ENCODE results near the gene LPP.
A peak's percentile ranks its signal among the peaks of the same experiment; 100 is the strongest.

Gene LPP

DNA sequence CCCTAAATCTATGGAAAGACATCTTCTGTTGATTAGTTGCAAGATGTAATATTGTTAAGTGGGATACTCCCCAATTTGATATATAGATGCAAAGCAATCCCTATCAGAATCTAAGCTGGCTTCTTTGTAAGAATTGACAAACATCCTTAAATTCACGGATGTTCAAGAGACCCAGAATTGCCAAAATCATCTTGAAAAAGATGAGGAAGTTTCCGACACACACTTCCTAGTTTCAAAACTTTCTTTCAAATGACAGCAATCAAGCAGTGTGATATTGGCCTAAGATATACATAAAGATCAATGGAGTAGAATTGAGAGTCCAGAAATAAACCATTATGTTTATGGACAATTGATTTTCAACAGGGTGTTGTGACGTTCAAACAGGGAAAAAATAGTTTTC lies 383.6 kb downstream of the LPP start:
- DNase-seq (ENCODE audit: low read depth in 2 of 2, low spot score in 1 of 2), result no peak

DNA sequence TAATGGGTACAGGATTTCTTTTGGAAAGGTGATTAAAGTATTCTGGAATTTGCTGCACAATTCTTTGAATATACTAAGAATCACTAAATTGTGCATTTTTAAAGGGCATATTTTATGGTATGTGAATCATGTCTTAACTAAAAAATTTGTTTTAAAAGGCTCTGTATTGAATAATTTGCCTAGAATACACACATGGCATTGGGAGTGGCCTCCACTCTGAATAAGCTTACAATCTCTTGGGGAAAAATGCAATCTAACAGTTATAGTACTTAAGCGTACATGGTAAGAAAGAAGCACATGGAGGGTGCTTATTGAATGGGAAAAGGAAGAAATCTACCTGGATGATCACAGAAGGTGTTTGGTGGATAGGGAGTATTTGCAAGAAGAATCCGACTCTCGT lies 385.1 kb downstream of the LPP start:
- DNase-seq (ENCODE audit: low read depth in 2 of 2, low spot score in 1 of 2), result no peak

DNA sequence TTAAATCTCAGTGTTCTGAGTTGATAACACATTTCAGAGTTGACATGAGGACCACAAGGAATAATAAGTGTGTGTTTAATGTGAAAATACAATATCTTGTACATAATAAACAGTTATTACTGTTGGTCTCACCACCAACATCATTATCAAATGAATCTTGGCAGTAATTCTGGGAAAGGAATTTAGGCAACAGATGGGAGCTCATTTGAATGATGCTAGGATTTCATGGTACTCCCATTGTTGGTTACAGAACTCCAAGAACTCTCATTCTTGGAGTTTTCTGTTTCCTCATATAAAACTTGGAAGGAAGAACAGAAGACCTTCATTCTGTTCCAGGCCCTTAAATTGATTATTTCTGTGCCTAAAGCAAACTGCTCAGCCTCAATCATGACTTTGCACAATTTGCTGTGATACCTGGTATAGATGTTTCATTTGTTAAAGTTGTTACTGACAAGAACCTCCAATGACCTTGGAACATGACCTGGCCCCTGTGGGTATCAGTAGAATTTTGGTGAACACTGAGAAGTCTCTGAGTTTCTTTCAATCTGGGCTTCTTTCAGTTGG lies 385.8 kb downstream of the LPP start:
- DNase-seq (ENCODE audit: low read depth in 2 of 2, low spot score in 1 of 2), result no peak

DNA sequence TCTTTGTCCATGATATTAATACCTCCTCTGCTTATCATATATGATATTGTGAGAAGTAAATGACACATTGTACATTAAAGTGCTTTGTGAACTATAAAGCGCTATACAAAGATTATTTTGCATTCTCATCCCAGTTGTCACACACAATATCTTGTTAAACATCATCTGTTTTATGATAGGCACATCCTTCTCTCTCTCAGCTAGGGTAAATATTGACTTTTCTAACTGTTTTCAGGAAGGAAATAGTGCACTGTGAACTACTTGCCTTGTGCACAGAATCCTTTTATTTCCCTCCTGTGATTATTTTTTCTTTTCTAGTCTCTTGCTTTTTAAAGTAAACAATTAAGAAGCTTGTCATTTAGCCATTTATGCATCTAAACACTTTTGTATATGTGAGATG lies 388.2 kb downstream of the LPP start:
- no peak for DNase-seq (ENCODE audit: low read depth in 2 of 2, low spot score in 1 of 2)

DNA sequence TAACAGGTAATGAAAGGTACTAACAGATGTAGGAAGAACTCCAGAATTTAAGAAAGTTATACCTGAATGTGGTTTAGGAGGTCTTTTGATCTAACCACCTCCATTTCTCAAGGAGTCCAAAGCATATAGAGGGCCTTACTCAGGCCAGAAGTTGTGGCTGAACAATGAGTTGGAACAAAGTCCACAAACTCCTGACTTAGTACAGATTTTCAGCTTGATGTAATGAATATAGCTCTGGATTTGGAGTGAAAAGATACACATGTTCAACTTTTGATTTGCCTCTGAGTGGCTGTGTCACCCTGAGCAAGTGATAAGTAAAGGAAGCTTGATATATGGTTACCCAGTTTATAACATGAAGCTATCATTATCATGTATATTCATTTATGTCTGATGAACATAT lies 390.1 kb downstream of the LPP start:
- DNase-seq (ENCODE audit: low read depth in 2 of 2, low spot score in 1 of 2), result no peak

DNA sequence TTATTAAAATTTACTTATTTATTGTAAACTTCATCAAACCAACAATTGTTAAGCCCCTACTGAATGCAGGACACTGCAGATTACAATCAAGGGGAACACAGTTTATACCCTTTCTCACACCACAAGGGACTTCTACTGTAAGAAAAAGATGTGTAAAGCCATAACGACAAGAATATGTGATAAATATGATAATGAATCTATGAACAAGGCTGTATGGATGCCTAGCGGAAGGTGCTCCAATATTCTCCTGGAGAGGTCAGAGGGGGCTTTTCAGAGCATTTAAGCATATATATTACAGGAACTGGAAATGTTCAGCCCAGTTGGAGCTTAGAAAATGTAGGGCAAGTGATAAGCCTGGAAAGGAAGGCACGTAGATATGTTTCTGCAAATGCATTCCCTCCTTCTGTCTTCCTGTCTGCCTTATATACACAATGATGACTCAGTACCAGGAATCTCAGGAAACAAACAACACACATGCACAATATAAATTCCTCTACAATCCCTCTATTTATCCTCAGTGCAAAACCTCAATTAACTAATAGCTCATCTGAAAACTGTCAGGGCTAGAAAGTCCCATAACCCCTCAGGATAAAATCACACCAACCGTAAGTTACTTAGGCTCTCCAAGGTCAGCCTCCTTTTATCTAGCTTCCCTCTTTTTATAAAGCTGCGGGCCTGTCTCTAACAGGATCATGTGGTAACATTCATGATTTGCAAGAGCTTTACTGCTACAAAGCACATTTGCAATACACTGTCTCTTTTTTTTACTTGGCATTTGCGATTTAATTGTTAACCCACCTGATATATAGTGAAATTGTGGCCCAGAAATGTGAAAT lies 393.1 kb downstream of the LPP start:
- no peak for DNase-seq (ENCODE audit: low read depth in 2 of 2, low spot score in 1 of 2)

DNA sequence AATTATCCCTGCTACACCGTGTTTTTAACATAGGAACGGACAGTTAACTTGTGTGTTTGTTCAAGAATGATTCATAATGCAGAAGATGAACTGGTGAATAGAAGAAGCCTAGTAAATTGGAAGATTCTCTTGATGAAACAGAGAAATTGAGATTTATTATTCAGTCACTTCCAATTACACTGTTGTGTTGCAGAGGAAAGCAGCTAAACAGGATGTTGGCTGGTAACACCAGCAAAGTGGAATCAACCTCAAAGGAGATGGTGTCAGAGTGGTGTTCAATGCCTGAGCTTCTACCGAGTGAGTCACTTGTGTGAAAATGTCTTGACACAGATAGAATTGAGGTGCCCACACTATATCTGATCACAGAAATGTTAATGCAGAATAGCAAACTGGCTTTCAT lies 399.6 kb downstream of the LPP start:
- peak; percentile 3 to 19 for DNase-seq (ENCODE audit: low read depth in 2 of 2, low spot score in 1 of 2)

DNA sequence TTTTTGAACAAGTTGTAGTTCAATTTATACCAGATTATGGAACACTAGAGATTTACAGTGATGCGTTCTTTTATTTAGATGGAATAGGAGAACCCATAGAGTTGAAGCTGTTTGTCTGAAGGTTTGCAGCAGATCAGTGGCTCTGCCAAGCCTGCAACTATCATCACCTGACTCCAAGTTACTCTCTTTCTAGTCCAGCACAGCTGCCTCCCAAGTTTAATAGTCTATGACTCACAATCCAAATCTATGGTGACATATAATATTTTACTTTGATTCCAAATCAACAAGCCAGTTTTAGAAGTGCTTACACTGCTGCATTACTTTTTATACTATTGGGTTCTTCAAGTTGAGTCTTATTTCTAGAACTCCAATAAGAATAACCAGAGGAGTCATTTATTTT lies 400.4 kb downstream of the LPP start:
- no peak for DNase-seq (ENCODE audit: low read depth in 2 of 2, low spot score in 1 of 2)

DNA sequence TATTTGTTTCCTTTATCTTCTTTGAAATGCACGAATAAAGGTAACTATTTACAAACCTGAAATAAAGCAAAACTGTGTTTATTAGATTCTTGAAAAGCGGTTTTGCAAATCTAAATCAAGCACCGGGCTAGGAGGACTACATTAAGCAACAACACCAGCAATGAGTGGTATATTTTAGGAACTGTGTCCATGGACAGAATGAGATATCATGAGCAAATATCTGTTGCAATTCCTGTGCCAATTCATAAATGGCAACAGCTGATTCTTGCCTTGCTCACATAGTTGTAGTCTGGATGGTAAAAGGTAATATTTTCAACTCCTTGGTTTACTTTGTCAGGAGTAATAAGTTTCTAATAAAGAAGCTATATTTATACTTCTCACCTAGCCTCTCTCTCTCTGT lies 403.3 kb downstream of the LPP start:
- no peak for DNase-seq (ENCODE audit: low read depth in 2 of 2, low spot score in 1 of 2)

DNA sequence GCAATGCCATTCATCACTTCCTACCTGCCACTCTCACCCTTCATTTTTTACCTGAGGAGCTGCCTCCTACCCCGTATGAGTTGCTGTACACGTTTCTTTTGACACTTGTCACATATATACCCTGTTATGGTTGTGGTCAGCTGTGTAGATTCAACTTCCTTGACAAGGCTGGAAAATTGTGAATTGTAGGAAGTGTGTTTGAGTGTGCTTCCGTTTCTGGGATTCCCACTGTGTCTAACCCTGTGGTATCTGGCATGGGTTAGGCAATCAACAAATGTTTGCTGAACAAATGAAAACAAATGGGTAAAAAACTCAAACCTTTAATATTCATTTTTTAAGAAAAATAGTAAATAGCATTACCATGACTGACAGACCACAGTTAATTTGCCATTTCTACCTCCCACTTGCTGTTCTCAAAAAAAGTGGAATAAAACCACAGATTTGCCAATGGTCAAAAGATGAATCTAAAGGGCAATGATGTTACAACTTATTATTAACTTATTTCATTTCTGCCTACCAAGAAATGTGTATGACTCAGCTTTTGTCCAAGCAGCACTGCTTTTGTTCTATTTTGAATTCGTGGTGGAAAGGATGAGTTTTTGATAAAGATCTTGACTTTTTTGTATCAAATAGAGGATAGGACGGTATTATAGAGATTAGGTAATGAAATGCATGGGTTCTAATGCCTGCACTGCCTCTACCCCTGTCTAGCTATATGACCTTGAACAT lies 404.6 kb downstream of the LPP start:
- no peak for DNase-seq (ENCODE audit: low read depth in 2 of 2, low spot score in 1 of 2)

DNA sequence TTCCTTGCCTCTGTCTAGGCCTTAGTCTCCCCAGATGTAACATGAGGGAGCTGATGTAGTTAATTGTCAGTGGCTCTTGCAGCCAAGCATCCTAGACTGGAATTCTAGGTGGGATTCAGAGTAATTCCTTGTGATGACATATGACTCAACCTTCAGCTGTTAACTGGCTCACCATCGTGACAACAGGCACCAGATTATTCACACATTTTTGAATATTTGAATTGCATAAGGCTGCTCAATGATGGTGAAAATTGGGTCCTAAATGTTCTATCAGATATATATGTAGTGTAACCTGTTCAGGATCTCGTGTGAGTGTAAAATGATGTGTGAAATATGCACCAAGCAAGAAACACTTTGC lies 405.1 kb downstream of the LPP start:
- no peak for DNase-seq (ENCODE audit: low read depth in 2 of 2, low spot score in 1 of 2)

DNA sequence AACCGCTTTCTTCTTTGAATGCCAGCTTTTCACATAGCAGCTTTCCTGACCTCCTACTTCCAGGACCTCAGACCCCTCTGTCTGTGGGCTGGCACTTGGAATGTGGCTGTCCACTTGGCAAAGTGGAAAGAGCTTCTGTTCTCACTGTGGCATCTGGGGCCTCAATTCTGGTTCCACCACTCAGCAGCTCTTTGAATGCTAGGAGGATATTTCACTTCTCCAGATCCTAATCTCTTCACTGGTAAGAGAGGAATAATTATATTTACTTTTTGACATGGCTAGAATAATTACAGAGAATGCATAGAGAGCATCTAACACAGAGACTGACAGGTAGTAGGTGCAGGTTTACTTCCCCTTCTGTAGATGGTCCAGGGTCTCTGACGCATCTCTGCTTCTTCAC lies 405.9 kb downstream of the LPP start:
- no peak for DNase-seq (ENCODE audit: low read depth in 2 of 2, low spot score in 1 of 2)

DNA sequence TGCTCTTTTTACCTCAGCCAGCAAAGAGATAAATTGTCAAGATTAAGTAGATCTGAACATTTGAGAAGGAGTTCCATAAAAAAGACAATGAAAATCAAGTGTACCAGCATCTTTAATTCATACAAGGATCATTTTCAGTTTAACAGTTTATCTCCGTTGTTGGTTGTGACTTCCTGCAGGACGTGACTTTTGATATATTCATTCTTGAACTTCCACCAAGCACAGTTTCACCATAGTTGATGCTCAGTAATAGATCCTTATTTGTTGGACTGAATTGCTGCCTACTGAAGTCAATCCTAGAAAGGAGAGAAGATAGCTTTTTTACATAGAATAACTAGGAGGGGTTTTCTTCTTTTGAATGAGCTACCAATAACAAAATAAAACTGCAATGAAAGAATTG lies 408.2 kb downstream of the LPP start:
- no peak for DNase-seq (ENCODE audit: low read depth in 2 of 2, low spot score in 1 of 2)

DNA sequence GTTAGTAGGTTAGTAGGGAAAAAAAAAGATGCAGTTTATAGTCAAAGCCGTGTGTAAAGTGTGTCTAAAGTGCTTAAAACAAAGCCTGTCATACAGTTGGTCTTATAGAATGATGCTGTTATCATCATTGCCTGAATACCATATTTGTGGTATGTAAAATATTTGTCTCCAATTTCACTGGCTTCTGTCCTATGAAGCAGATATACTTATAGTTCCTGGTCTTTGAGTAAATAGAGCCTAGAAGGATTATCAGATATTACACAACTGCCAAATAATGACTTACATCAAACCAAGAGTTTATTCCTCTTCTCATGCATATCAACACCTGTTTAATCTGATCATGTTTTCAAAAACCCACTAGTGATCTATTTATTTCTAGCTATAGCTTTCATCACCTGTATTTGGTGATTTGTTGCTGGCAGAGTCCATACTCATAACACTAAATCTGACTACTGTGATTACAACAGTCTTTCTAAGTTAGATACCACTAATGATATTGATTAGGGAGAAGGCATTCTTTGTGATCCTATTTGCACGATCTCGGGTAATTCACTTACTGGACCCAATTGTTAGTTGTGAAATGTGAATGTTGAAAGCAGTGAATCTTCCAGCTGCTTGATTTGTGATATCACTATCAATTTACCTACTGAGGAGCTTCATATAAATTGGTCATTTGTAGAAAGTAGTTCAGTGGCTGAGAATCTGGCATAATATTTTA lies 413.7 kb downstream of the LPP start:
- no peak for DNase-seq (ENCODE audit: low read depth in 2 of 2, low spot score in 1 of 2)

DNA sequence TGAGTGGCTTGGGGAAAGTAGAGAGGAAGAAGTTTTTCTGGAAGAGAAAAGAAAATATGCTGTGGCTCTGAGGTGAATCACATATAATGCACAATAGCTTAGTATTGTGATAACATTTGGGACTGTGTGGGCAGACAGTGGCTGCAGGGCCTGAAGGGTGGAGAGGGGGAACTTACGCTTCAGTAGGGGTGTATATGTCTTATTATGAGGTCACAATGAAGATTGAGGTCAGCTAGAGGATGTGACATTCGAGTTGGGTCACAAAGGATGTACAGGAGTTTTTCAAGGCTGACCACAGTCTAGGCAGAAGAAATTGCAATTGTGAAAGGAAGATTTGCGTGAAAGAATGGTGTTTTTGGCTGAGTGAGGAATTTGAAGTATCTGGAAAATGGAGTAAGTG lies 414.8 kb downstream of the LPP start:
- no peak for DNase-seq (ENCODE audit: low read depth in 2 of 2, low spot score in 1 of 2)

DNA sequence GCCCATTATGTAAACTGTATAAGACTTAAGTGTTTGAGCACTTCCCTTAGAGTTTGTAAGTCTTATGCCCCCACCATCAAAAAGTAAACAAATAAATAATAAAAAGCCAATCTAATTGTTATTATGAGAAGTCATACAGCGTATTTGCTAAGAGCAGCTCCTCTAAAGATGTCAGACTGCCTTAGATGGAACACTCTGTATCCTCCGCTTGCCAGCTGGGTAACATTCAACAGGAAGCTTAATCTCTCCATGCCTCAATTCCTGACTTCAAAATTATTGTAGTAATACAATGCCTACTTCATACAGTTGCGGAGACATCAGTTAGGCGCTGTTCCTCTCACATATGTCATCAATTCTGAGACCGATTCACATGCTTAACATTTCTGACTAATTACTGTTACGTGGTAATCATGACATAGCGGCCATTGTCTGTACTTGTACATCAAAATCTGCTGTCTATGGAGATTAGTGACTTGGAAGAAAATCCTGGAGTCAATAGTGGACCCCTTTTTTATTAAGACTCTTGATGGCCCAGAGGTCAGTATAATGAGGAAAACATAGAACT lies 417.7 kb downstream of the LPP start:
- DNase-seq (ENCODE audit: low read depth in 2 of 2, low spot score in 1 of 2), result no peak

DNA sequence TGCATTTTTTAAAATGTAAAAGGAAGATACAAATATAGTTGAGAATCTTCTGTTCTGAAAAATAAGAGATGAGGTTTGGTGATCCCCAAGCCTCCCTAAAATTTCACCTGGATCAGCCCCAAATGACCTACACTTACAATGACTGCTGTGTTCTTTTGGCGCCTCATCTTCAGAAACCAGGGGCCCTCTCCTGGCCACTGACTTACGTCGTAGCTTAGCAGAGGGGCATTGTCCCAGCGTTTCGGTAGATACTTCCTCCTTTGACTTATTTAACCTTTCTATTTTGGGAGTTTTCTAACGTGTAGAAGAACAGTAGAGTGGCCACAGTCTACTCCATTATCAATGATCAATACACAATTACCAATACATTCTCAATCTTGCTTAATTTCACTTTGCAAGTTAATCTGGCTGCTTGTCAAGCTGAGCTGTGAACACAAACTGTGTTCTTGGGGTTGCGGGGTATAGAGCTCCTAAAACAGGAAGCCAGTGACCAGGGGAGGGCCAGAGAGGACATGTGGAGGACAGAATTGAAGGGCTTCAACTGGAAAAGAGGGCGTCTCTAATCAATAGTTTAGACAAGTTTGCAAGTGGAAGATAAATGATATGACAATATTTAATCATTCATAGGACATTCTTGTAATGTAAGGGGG lies 419.5 kb downstream of the LPP start:
- DNase-seq (ENCODE audit: low read depth in 2 of 2, low spot score in 1 of 2), result no peak

DNA sequence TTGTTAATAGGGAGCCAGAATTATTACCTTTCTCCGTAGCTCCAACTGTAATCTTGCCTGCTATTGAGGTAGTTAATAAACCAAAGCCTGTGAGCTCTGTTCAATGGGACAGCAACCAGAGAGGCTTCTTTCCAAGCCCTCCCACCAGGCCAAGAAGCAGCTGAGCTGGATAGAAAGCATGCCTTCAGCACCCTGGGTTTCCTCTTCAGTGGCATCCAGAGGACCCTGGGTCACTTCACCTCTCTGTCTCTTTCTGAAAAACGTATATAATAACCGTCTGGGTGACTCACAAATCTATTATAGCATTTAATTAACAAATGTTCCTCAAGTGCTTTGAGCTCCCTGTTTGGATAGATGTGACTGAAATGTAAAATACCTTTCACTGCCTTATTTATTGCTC lies 420.0 kb downstream of the LPP start:
- DNase-seq (ENCODE audit: low read depth in 2 of 2, low spot score in 1 of 2), result no peak

DNA sequence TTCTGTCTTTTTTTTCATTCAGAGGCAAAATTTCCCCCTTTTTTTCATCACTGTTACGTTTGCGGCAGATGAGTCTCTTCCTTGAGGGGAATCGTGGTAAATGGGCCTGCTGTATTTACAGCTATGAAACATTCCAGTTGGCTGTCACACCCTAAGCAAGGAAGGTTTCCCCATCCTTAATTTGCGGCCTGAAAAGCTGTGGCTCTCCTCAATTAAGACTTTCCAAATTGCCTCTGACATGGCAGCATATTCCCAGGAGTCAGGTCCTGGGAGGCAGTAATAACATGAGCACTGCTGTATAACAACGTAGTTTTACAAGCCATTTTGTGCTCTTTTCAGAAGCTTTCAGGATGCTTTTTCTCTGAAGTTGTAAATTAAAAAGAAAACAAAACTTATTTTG lies 420.9 kb downstream of the LPP start:
- no peak for DNase-seq (ENCODE audit: low read depth in 2 of 2, low spot score in 1 of 2)

DNA sequence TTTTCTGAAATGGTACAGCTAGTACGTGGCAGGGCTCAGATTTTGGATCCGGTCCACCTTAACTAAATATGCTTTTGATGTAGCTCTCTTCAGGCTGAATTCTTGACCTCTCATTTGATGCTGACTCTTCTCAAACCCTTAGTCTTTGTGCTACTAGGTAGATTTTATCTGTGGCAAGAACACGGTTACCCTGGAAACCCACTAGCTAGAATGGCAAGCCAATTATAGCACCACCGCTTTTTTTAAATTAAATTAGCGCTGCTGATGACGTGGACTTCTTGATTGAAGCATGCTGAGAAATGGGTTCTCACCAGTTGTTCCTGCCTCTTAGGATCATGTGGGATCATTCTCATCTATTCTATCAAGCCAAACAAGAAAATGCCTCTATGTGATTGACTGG lies 421.5 kb downstream of the LPP start:
- DNase-seq (ENCODE audit: low read depth in 2 of 2, low spot score in 1 of 2), result no peak

DNA sequence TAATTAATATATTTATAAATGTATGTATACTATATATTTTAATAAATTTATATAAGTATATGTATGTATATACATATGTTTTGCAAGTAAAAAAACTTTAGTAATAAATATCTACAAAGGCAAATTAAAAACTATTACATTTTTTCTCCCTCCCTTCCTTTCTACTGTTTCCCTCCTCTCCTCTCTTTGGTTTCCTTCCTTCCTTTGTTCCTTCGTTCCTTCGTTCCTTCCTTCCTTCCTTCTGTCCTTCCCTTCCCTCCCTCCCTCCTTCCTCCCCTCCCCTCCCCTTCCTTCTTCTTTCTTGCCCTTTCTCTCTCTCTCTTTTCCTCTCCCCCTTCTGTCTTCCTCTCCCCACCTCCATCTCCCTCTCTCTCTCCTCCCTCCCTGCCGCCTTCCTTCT lies 423.6 kb downstream of the LPP start:
- DNase-seq (ENCODE audit: low read depth in 2 of 2, low spot score in 1 of 2), result no peak

All from stimulated activated CD8-positive, alpha-beta memory T cell treated with anti-CD3 and anti-CD28 coated beads, Interleukin-4, amount 100 ng/mL, for 4 hours (primary cell).